NT2/D1 (cell line): ENCODE data around the gene DIP2C.

Experiments used
- DNase-seq: peaks from one replicate; pipeline ENCODE4 v3.0.0-alpha.2; 2011; ENCODE audit warnings: low read depth, low spot score
- H3K27me3 ChIP-seq: 2 replicates; pipeline ENCODE4 v1.6.0; 2011; ENCODE audit warnings: mild to moderate bottlenecking; ENCODE audit not compliant: insufficient read length, insufficient read depth
- H3K36me3 ChIP-seq: 2 replicates; pipeline ENCODE4 v1.6.1; 2011; ENCODE audit warnings: mild to moderate bottlenecking, low read length, mixed read lengths; ENCODE audit not compliant: insufficient read depth, insufficient read length
- H3K4me1 ChIP-seq: 2 replicates; pipeline ENCODE4 v1.5.1; 2011; ENCODE audit not compliant: insufficient read depth, insufficient read length
- H3K4me3 ChIP-seq: 2 replicates; pipeline ENCODE4 v1.5.1; 2011; ENCODE audit warnings: low read depth; ENCODE audit not compliant: insufficient read length
- H3K9ac ChIP-seq: 2 replicates; pipeline ENCODE4 v1.6.0; 2011; ENCODE audit warnings: low read depth; ENCODE audit not compliant: insufficient read length
- H3K9me3 ChIP-seq: 2 replicates; pipeline ENCODE4 v1.5.1; 2011; ENCODE audit warnings: mild to moderate bottlenecking, low read length; ENCODE audit not compliant: insufficient read depth
- SUZ12 ChIP-seq: IDR thresholded peaks from 2 replicates; pipeline ENCODE4 v1.6.1; 2011; ENCODE audit not compliant: insufficient read length, insufficient read depth; ENCODE audit errors: extremely low read depth
- YY1 ChIP-seq: IDR thresholded peaks from 2 replicates; pipeline ENCODE4 v1.6.1; 2011; ENCODE audit not compliant: insufficient read length, insufficient read depth
- ZNF274 ChIP-seq: IDR thresholded peaks from 2 replicates; pipeline ENCODE4 v1.6.1; 2011; ENCODE audit warnings: mild to moderate bottlenecking, low read depth, low read length

DIP2C gene

GRCh38 chr10:367636-368035 is 321.8 kb downstream of the DIP2C start:
- peaks cover 44% of the 10 kb centered on the region for H3K36me3 ChIP-seq
- H3K27me3 ChIP-seq, result no peaks in the 10 kb centered on the region
- H3K4me3 ChIP-seq, result no peak overlapping the region
- H3K9ac ChIP-seq, result no peak overlapping the region
- DNase-seq, result no peak
- H3K4me1 ChIP-seq, result peaks cover 7% of the 10 kb centered on the region
- H3K9me3 ChIP-seq, result no peaks in the 10 kb centered on the region
- TF ChIP-seq ZNF274, result no peak

GRCh38 chr10:366186-366585 is 323.3 kb downstream of the DIP2C start:
- H3K4me3 ChIP-seq, result no peak overlapping the region
- no peaks in the 10 kb centered on the region for H3K27me3 ChIP-seq
- no peak overlapping the region for H3K9ac ChIP-seq
- H3K36me3 ChIP-seq, result peaks cover 53% of the 10 kb centered on the region
- TF ChIP-seq SUZ12, result no peak
- no peak for TF ChIP-seq YY1
- peaks cover 7% of the 10 kb centered on the region for H3K4me1 ChIP-seq
- DNase-seq, result no peak
- H3K9me3 ChIP-seq, result no peaks in the 10 kb centered on the region

- no peaks in the 10 kb centered on the region for H3K27me3 ChIP-seq
Observed at GRCh38 chr10:364267-364775, 325.1 kb downstream of the DIP2C start.

GRCh38 chr10:363152-363551 is 326.3 kb downstream of the DIP2C start:
- H3K9me3 ChIP-seq, result no peaks in the 10 kb centered on the region
- peaks cover 54% of the 10 kb centered on the region for H3K36me3 ChIP-seq
- no peak for DNase-seq
- H3K27me3 ChIP-seq, result no peaks in the 10 kb centered on the region
- no peaks in the 10 kb centered on the region for H3K4me1 ChIP-seq
- no peak overlapping the region for H3K9ac ChIP-seq
- no peak for TF ChIP-seq YY1
- TF ChIP-seq SUZ12, result no peak
- no peak for TF ChIP-seq ZNF274
- no peak overlapping the region for H3K4me3 ChIP-seq

More at GRCh38 chr10:364267-364775, 325.1 kb downstream of the DIP2C start:
- no peak overlapping the region for H3K4me3 ChIP-seq
- no peaks in the 10 kb centered on the region for H3K9me3 ChIP-seq
- DNase-seq, result no peak
- TF ChIP-seq SUZ12, result no peak
- peaks cover 60% of the 10 kb centered on the region for H3K36me3 ChIP-seq
- no peak overlapping the region for H3K9ac ChIP-seq
- H3K4me1 ChIP-seq, result peaks cover 6% of the 10 kb centered on the region

GRCh38 chr10:361203-362081 is 328.0 kb downstream of the DIP2C start:
- H3K27me3 ChIP-seq, result no peaks in the 10 kb centered on the region
- no peaks in the 10 kb centered on the region for H3K4me1 ChIP-seq
- no peaks in the 10 kb centered on the region for H3K9me3 ChIP-seq
- DNase-seq, result no peak
- no peak overlapping the region for H3K9ac ChIP-seq
- H3K36me3 ChIP-seq, result peaks cover 58% of the 10 kb centered on the region
- no peak for TF ChIP-seq ZNF274
- TF ChIP-seq SUZ12, result no peak
- no peak for TF ChIP-seq YY1
- no peak overlapping the region for H3K4me3 ChIP-seq

- peaks cover 56% of the 10 kb centered on the region for H3K36me3 ChIP-seq
- no peaks in the 10 kb centered on the region for H3K9me3 ChIP-seq
- H3K9ac ChIP-seq, result no peak overlapping the region
- TF ChIP-seq SUZ12 (no peak), ZNF274 (no peak)
- no peak for DNase-seq
- H3K4me1 ChIP-seq, result no peaks in the 10 kb centered on the region
- H3K4me3 ChIP-seq, result no peak overlapping the region
- H3K27me3 ChIP-seq, result no peaks in the 10 kb centered on the region
Observed at GRCh38 chr10:360653-361052, 328.8 kb downstream of the DIP2C start.

GRCh38 chr10:359762-360161 is 329.7 kb downstream of the DIP2C start:
- H3K27me3 ChIP-seq, result no peaks in the 10 kb centered on the region
- no peaks in the 10 kb centered on the region for H3K4me1 ChIP-seq
- H3K4me3 ChIP-seq, result no peak overlapping the region
- no peaks in the 10 kb centered on the region for H3K9me3 ChIP-seq
- H3K36me3 ChIP-seq, result peaks cover 60% of the 10 kb centered on the region
- no peak overlapping the region for H3K9ac ChIP-seq
- TF ChIP-seq YY1, result no peak
- no peak for TF ChIP-seq SUZ12
- no peak for TF ChIP-seq ZNF274
- DNase-seq, result no peak

GRCh38 chr10:359093-359492 is 330.4 kb downstream of the DIP2C start:
- Histone ChIP-seq H3K9ac (no peak overlapping the region), H3K4me3 (no peak overlapping the region), H3K9me3 (no peaks in the 10 kb centered on the region), H3K4me1 (no peaks in the 10 kb centered on the region), H3K36me3 (peaks cover 62% of the 10 kb centered on the region), H3K27me3 (no peaks in the 10 kb centered on the region)
- DNase-seq, result no peak
- TF ChIP-seq SUZ12 (no peak), YY1 (no peak), ZNF274 (no peak)
